ENCODE measurements around the gene GTF3C6. TPM values are rescaled to one million over a fixed set of nuclear protein-coding genes. Genes with fewer than 3 reads are reported as not detected.

GTF3C6 gene, protein sequence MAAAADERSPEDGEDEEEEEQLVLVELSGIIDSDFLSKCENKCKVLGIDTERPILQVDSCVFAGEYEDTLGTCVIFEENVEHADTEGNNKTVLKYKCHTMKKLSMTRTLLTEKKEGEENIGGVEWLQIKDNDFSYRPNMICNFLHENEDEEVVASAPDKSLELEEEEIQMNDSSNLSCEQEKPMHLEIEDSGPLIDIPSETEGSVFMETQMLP
- 65.7 and 73.5 TPM in 2 replicates for total RNA-seq (2012; rRNA removed)

GRCh38 chr6:110958329-110959192, at the start of gene GTF3C6:
GTF3C6 (plus strand) TSS chr6:110958706; CDS start chr6:110958770, 64 bp downstream.
- Histone ChIP-seq H3K36me3 (ENCODE audit: insufficient read depth, low read length) (peaks cover 32% of the 10 kb centered on the region), H3K27me3 (ENCODE audit: control insufficient read depth, insufficient read depth, low read length) (no peaks in the 10 kb centered on the region), H3K9ac (ENCODE audit: low read depth, low read length) (peak within 1 kb of the TSS; percentile 96), H3K4me1 (ENCODE audit: control insufficient read depth, insufficient read depth, low read length) (peaks cover 7% of the 10 kb centered on the region), H3K4me2 (ENCODE audit: low read length) (peak within 1 kb of the TSS; percentile 86), H3K9me3 (replicated peaks; ENCODE audit: low read length) (no peaks in the 10 kb centered on the region), H3K4me3 (ENCODE audit: low read length) (peak within 1 kb of the TSS; percentile 95)

DNA sequence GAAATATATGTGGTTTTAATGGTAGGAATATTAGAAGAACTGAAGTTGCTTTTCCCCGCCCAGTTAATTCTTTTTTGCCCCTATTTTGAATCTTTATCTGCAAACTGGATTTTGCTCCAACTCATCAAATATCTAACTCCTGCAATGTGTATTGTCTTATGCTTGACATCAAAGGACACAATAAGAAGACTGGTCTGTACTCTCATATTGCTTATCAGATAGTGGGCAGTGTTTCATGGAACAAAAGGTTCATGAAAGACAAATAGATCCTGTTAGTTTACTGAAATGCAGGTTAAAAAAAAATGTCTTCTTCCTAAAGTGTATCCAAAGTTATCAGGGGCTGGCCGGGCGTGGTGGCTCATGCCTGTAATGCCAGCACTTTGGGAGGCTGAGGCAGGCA, 27.7 kb upstream of the GTF3C6 start:
- Histone ChIP-seq H3K9ac (ENCODE audit: low read depth, low read length) (no peak overlapping the region), H3K36me3 (ENCODE audit: insufficient read depth, low read length) (no peaks in the 10 kb centered on the region), H3K4me1 (ENCODE audit: control insufficient read depth, insufficient read depth, low read length) (no peaks in the 10 kb centered on the region), H3K4me3 (ENCODE audit: low read length) (no peak overlapping the region), H3K9me3 (replicated peaks; ENCODE audit: low read length) (no peaks in the 10 kb centered on the region), H3K4me2 (ENCODE audit: low read length) (no peak overlapping the region), H3K27me3 (ENCODE audit: control insufficient read depth, insufficient read depth, low read length) (no peaks in the 10 kb centered on the region)

GRCh38 chr6:110933912-110934311, 24.6 kb upstream of the GTF3C6 start:
- H3K4me3 ChIP-seq (ENCODE audit: low read length): no peak overlapping the region
- no peak overlapping the region for H3K4me2 ChIP-seq (ENCODE audit: low read length)
- H3K27me3 ChIP-seq (ENCODE audit: control insufficient read depth, insufficient read depth, low read length): no peaks in the 10 kb centered on the region
- no peaks in the 10 kb centered on the region for H3K9me3 ChIP-seq (replicated peaks; ENCODE audit: low read length)
- no peak overlapping the region for H3K9ac ChIP-seq (ENCODE audit: low read depth, low read length)
- H3K4me1 ChIP-seq (ENCODE audit: control insufficient read depth, insufficient read depth, low read length): no peaks in the 10 kb centered on the region
- H3K36me3 ChIP-seq (ENCODE audit: insufficient read depth, low read length): no peaks in the 10 kb centered on the region

GRCh38 chr6:110934381-110934898, 24.1 kb upstream of the GTF3C6 start:
- no peak overlapping the region for H3K9ac ChIP-seq (ENCODE audit: low read depth, low read length)
- H3K36me3 ChIP-seq (ENCODE audit: insufficient read depth, low read length): no peaks in the 10 kb centered on the region
- H3K4me3 ChIP-seq (ENCODE audit: low read length): no peak overlapping the region
- no peaks in the 10 kb centered on the region for H3K4me1 ChIP-seq (ENCODE audit: control insufficient read depth, insufficient read depth, low read length)
- no peaks in the 10 kb centered on the region for H3K27me3 ChIP-seq (ENCODE audit: control insufficient read depth, insufficient read depth, low read length)
- H3K4me2 ChIP-seq (ENCODE audit: low read length): no peak overlapping the region
- no peaks in the 10 kb centered on the region for H3K9me3 ChIP-seq (replicated peaks; ENCODE audit: low read length)

- no peaks in the 10 kb centered on the region for H3K27me3 ChIP-seq (ENCODE audit: control insufficient read depth, insufficient read depth, low read length)
- no peaks in the 10 kb centered on the region for H3K4me1 ChIP-seq (ENCODE audit: control insufficient read depth, insufficient read depth, low read length)
- no peak overlapping the region for H3K4me2 ChIP-seq (ENCODE audit: low read length)
- no peak overlapping the region for H3K4me3 ChIP-seq (ENCODE audit: low read length)
- H3K36me3 ChIP-seq (ENCODE audit: insufficient read depth, low read length): no peaks in the 10 kb centered on the region
- H3K9ac ChIP-seq (ENCODE audit: low read depth, low read length): no peak overlapping the region
- no peaks in the 10 kb centered on the region for H3K9me3 ChIP-seq (replicated peaks; ENCODE audit: low read length)
Observed at GRCh38 chr6:110935171-110935570, 23.3 kb upstream of the GTF3C6 start.

DNA sequence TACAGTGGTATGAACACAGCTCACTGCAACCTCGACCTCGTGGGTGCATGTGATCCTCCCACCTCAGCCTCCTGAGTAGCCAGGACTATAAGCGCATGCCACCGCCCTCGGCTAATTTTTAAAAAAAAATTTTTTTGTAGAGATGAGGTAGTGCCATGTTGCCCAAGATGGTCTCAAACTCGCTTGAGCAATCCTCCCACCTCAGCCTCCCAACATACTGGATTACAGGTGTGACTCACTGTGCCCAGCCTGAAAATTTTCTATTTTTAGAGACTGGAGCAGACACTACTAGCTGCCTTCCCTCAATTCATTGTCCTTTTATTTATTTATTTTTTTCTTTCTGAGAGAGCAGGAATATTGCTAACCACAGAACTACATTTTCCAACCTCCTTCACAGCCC, 20.3 kb upstream of the GTF3C6 start:
- H3K4me1 ChIP-seq (ENCODE audit: control insufficient read depth, insufficient read depth, low read length): no peaks in the 10 kb centered on the region
- H3K4me3 ChIP-seq (ENCODE audit: low read length): no peak overlapping the region
- H3K36me3 ChIP-seq (ENCODE audit: insufficient read depth, low read length): no peaks in the 10 kb centered on the region
- no peaks in the 10 kb centered on the region for H3K27me3 ChIP-seq (ENCODE audit: control insufficient read depth, insufficient read depth, low read length)
- H3K9me3 ChIP-seq (replicated peaks; ENCODE audit: low read length): no peaks in the 10 kb centered on the region
- no peak overlapping the region for H3K9ac ChIP-seq (ENCODE audit: low read depth, low read length)
- H3K4me2 ChIP-seq (ENCODE audit: low read length): no peak overlapping the region

- H3K9ac ChIP-seq (ENCODE audit: low read depth, low read length): no peak overlapping the region
- no peaks in the 10 kb centered on the region for H3K36me3 ChIP-seq (ENCODE audit: insufficient read depth, low read length)
- H3K4me3 ChIP-seq (ENCODE audit: low read length): no peak overlapping the region
- no peaks in the 10 kb centered on the region for H3K27me3 ChIP-seq (ENCODE audit: control insufficient read depth, insufficient read depth, low read length)
- peaks cover 4% of the 10 kb centered on the region for H3K4me1 ChIP-seq (ENCODE audit: control insufficient read depth, insufficient read depth, low read length)
- H3K9me3 ChIP-seq (replicated peaks; ENCODE audit: low read length): no peaks in the 10 kb centered on the region
- no peak overlapping the region for H3K4me2 ChIP-seq (ENCODE audit: low read length)
Observed at GRCh38 chr6:110939429-110940200, 18.9 kb upstream of the GTF3C6 start.

DNA sequence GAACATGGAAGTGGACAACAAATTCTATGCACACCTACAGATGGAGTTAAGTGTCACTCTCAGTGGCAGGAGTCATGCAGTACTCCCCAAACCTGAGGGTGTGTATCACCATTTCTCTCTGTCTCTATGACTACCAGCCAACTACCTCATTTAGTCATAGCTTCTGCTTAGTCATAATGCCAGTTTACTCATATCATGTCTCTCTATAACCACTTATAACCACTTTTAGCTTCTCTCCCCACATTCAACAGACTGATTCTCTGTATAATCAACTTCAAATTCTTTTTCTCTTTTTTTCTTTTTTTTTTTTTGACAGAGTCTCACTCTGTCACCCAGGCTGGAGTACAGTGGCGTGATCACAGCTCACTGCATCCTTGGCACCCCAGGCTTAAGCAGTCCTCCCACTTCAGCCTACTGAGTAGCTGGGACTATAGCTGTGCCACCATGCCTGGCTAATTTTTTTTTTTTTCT, 13.8 kb upstream of the GTF3C6 start:
- Histone ChIP-seq H3K27me3 (ENCODE audit: control insufficient read depth, insufficient read depth, low read length) (no peaks in the 10 kb centered on the region), H3K4me2 (ENCODE audit: low read length) (peak overlapping the region; percentile 63), H3K36me3 (ENCODE audit: insufficient read depth, low read length) (no peaks in the 10 kb centered on the region), H3K4me3 (ENCODE audit: low read length) (no peak overlapping the region), H3K9me3 (replicated peaks; ENCODE audit: low read length) (no peaks in the 10 kb centered on the region), H3K4me1 (ENCODE audit: control insufficient read depth, insufficient read depth, low read length) (peaks cover 14% of the 10 kb centered on the region), H3K9ac (ENCODE audit: low read depth, low read length) (peak overlapping the region; percentile 38)

GRCh38 chr6:110946498-110946897, 12.0 kb upstream of the GTF3C6 start:
- no peak overlapping the region for H3K4me2 ChIP-seq (ENCODE audit: low read length)
- no peaks in the 10 kb centered on the region for H3K27me3 ChIP-seq (ENCODE audit: control insufficient read depth, insufficient read depth, low read length)
- H3K4me1 ChIP-seq (ENCODE audit: control insufficient read depth, insufficient read depth, low read length): peaks cover 14% of the 10 kb centered on the region
- no peak overlapping the region for H3K4me3 ChIP-seq (ENCODE audit: low read length)
- H3K9me3 ChIP-seq (replicated peaks; ENCODE audit: low read length): no peaks in the 10 kb centered on the region
- no peaks in the 10 kb centered on the region for H3K36me3 ChIP-seq (ENCODE audit: insufficient read depth, low read length)
- no peak overlapping the region for H3K9ac ChIP-seq (ENCODE audit: low read depth, low read length)

DNA sequence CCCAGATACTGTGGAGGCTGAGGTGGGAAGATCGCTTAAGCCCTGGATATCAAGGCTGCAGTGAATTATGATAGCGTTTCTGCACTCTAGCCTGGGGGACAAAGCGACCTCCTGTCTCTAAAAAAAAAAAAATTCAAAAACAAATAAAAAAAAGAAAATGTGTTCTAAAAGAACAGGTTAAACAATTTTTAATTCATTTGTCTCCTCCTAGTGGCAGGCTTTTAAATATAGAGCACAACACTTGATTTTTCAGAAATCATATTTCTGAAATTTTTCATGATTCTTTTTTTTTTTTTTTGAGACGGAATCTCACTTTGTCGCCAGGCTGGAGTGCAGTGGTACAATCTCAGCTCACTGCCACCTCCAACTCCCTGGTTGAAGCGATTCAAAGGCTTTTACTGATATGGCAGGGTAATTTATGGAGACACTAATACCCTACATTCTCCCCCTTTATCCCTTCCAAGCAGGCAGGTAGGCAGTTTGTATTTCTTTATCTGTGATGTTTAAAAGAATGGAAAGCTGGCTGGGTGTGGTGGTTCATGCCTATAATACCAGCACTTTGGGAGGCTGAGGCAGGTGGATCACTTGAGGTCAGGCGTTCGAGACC, 8.7 kb upstream of the GTF3C6 start:
- Histone ChIP-seq H3K4me3 (ENCODE audit: low read length) (no peak overlapping the region), H3K27me3 (ENCODE audit: control insufficient read depth, insufficient read depth, low read length) (no peaks in the 10 kb centered on the region), H3K36me3 (ENCODE audit: insufficient read depth, low read length) (no peaks in the 10 kb centered on the region), H3K4me2 (ENCODE audit: low read length) (peak overlapping the region; percentile 51), H3K9ac (ENCODE audit: low read depth, low read length) (peak overlapping the region; percentile 3), H3K9me3 (replicated peaks; ENCODE audit: low read length) (no peaks in the 10 kb centered on the region), H3K4me1 (ENCODE audit: control insufficient read depth, insufficient read depth, low read length) (peaks cover 29% of the 10 kb centered on the region)

DNA sequence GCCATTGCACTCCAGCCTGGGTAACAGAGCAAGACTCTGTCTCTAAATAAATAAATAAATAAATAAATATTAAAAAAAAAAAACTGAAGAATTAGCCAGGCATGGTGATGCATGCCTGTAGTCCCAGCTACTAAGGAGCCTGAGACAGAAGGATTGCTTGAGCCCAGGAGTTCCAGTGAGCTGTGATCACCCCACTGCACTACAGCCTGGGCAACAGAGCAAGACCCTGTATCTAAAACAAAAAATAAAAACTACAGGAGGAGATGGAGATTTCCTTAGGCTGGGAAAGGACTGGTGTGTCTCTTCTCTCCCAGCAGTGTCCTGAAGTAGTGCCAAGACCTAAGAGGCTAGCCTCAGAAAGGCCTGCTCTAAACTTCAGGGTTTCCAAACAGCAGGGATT, 8.1 kb upstream of the GTF3C6 start:
- Histone ChIP-seq H3K4me1 (ENCODE audit: control insufficient read depth, insufficient read depth, low read length) (peaks cover 24% of the 10 kb centered on the region), H3K9ac (ENCODE audit: low read depth, low read length) (peak overlapping the region; percentile 5), H3K27me3 (ENCODE audit: control insufficient read depth, insufficient read depth, low read length) (no peaks in the 10 kb centered on the region), H3K36me3 (ENCODE audit: insufficient read depth, low read length) (no peaks in the 10 kb centered on the region), H3K4me2 (ENCODE audit: low read length) (no peak overlapping the region), H3K4me3 (ENCODE audit: low read length) (no peak overlapping the region), H3K9me3 (replicated peaks; ENCODE audit: low read length) (no peaks in the 10 kb centered on the region)
